Measurements from ENCODE around the gene NEAT1.

DNA sequence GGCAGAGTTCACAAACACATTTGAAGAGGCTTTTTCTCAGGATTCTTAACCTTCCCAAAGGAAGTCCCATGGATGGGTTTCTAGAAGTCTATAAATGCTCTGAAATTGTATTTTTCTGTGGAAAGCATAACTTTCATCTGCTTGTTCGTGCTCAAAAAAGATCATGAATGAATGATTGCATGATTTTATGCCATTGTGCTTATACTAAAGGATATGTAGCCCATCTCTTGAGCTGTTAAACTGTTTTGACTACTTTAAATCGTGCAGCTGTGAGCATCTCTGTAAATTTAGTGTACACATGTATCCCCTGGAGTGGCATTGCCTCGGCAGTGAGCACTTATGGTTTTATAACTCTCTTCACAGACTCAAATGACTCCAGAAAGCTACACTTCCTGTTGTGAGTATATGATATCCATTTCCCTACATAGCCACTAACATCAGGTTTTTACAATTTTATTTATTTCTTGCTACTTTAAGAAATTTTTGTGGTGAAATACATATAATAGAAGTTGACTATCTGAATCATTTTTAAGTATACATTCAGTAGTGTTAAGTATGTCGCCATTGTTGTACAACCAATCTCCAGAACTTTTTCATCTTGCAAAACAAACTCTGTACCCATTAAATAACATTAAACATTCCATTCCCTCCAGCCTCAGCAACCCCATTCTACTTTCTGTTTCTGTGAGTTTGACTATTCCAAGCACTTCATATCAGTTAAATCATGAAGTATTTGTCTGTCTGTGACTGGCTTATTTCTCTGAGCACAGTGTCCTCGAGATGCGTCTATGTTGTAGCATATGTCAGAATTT is 8.0 kb downstream of the NEAT1 start:
- TF ChIP-seq, protein P1, sequence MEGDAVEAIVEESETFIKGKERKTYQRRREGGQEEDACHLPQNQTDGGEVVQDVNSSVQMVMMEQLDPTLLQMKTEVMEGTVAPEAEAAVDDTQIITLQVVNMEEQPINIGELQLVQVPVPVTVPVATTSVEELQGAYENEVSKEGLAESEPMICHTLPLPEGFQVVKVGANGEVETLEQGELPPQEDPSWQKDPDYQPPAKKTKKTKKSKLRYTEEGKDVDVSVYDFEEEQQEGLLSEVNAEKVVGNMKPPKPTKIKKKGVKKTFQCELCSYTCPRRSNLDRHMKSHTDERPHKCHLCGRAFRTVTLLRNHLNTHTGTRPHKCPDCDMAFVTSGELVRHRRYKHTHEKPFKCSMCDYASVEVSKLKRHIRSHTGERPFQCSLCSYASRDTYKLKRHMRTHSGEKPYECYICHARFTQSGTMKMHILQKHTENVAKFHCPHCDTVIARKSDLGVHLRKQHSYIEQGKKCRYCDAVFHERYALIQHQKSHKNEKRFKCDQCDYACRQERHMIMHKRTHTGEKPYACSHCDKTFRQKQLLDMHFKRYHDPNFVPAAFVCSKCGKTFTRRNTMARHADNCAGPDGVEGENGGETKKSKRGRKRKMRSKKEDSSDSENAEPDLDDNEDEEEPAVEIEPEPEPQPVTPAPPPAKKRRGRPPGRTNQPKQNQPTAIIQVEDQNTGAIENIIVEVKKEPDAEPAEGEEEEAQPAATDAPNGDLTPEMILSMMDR (IDR thresholded peaks at IDR 0.05): no peak
- TF ChIP-seq POLR2A (IDR thresholded peaks at IDR 0.05): no peak
